HFF-Myc (cell line): ENCODE results near the gene ARHGAP5.

Experiments
- DNase-seq: peaks from one replicate; pipeline ENCODE4 v3.0.0-alpha.2; 2011; ENCODE audit warnings: low read depth; ENCODE audit errors: extremely low read depth
- H3K4me3 ChIP-seq: replicated peaks from 2 replicates; pipeline ENCODE4 v1.5.1; 2011; ENCODE audit warnings: low read depth, mild to moderate bottlenecking, control low read depth, low read length
- CTCF ChIP-seq: IDR thresholded peaks from 2 replicates; pipeline ENCODE4 v1.5.1; 2012; ENCODE audit warnings: mild to moderate bottlenecking, low read depth, low read length, control low read depth; ENCODE audit errors: missing control alignments

ARHGAP5 gene

GRCh38 chr14:32043624-32044023, 33.5 kb upstream of the ARHGAP5 start:
- DNase-seq: no peak
- H3K4me3 ChIP-seq: no peak overlapping the region
- TF ChIP-seq CTCF: no peak

DNA sequence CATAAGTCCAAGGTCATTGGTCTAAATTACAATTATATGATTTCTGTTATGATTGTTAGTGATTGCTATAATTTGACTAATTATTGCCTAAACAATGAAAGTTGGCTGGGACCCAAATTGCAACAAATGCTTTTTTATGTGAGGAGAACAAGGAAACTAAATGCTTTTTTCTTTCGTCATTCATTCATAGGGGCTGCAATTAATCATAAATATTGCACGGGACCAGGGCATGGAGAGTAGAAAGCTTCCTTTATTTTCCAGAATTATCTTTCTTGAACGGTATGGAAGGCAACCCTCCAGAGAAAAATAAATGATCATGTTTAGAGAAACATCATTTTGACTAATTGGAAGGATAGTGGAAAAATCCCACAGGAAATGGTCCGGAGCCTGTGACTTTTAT, 32.6 kb upstream of the ARHGAP5 start:
- DNase-seq: no peak
- TF ChIP-seq CTCF: no peak
- no peak overlapping the region for H3K4me3 ChIP-seq

- DNase-seq: no peak
- H3K4me3 ChIP-seq: no peak overlapping the region
- TF ChIP-seq CTCF: no peak
Observed at GRCh38 chr14:32047791-32048190, 29.3 kb upstream of the ARHGAP5 start.

GRCh38 chr14:32049361-32050088, 27.6 kb upstream of the ARHGAP5 start:
- DNase-seq: no peak
- TF ChIP-seq CTCF: no peak
- H3K4me3 ChIP-seq: no peak overlapping the region

- H3K4me3 ChIP-seq: no peak overlapping the region
- DNase-seq: no peak
- no peak for TF ChIP-seq CTCF
Observed at GRCh38 chr14:32050878-32051277, 26.2 kb upstream of the ARHGAP5 start.

GRCh38 chr14:32054536-32054935, 22.6 kb upstream of the ARHGAP5 start:
- no peak overlapping the region for H3K4me3 ChIP-seq
- no peak for TF ChIP-seq CTCF
- DNase-seq: no peak

DNA sequence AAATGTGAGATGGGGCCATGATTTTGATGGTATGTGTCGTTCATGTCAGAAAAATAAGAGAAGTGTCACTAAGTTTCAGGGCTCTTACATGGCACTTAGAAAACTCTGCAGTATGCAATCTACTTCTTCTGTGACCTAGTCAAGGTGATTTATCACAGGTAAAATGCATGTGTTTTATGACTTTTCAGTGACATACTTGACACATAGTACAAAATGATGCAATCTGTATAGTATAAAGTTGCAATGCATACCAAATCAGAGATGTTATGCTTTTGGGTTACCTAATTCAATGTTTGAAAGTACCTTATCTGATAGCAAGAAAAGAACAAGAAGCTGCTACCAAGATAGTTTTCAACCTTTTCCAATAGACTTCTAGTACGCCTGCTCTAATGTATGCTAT, 21.9 kb upstream of the ARHGAP5 start:
- no peak overlapping the region for H3K4me3 ChIP-seq
- no peak for DNase-seq
- no peak for TF ChIP-seq CTCF
